SK-N-SH (cell line): ENCODE measurements around the gene TRNP1. TPM values are rescaled to one million over a fixed set of nuclear protein-coding genes. Genes with fewer than 3 reads are reported as not detected.

Experiments
- CTCF ChIA-PET: fragments of 300-600, 350-600 bp; formaldehyde crosslinking; extraction: SDS; loops from one replicate; lab custom pipeline; 2021; lab: Yijun Ruan, JAX
- POLR2A ChIA-PET: fragments of 350-600 bp; sonication (Branson Sonifier 250); formaldehyde crosslinking; extraction: SDS; loops from one replicate; lab custom pipeline; 2020; ENCODE audit warnings: antibody characterized with exemption, inconsistent platforms; lab: Yijun Ruan, JAX
- DNase-seq: peaks from one replicate; pipeline ENCODE4 v3.0.0; 2012
- H2AFZ ChIP-seq: fragments of 200-600 bp; sonication (generic); 2 replicates; pipeline ENCODE4 v1.8.1; 2016; ENCODE audit warnings: antibody characterized with exemption, mild to moderate bottlenecking, low read depth
- H3F3A ChIP-seq: fragments of 200-600 bp; sonication (generic); replicated peaks from 2 replicates; pipeline ENCODE3; 2016; ENCODE audit warnings: antibody characterized with exemption, mild to moderate bottlenecking; ENCODE audit not compliant: insufficient read depth
- H3K27ac ChIP-seq, 2 experiments: fragments of 200-500 bp in 1 of 2; fragments of 200-600 bp in 1 of 2; sonication (Bioruptor generic) in 1 of 2; sonication (generic), shearing (Covaris generic) in 1 of 2; 2 replicates each; pipeline versions ENCODE4 v1.5.1 to v1.6.1; 2014 to 2016; ENCODE audit warnings: low read depth in 2 of 2, inconsistent platforms in 1 of 2, low read length in 1 of 2, mild to moderate bottlenecking in 1 of 2, mixed read lengths in 1 of 2
- H3K27me3 ChIP-seq: fragments of 200-600 bp; sonication (generic), shearing (Covaris generic); 2 replicates; pipeline ENCODE4 v1.6.1; 2016; ENCODE audit warnings: mixed run types; ENCODE audit not compliant: insufficient read depth
- H3K36me3 ChIP-seq, 2 experiments: fragments of 200-500 bp in 1 of 2; fragments of 200-600 bp in 1 of 2; sonication (Bioruptor generic) in 1 of 2; sonication (generic) in 1 of 2; replicated peaks in 1 of 2; 2 replicates each; pipeline versions ENCODE3 to v1.5.1; 2014 to 2016; ENCODE audit warnings: low read length in 1 of 2, mild to moderate bottlenecking in 1 of 2; ENCODE audit not compliant: insufficient read depth in 2 of 2, control insufficient read depth in 1 of 2
- H3K4me1 ChIP-seq, 2 experiments: fragments of 200-500 bp in 1 of 2; fragments of 200-600 bp in 1 of 2; sonication (Bioruptor generic) in 1 of 2; sonication (generic), shearing (Covaris generic) in 1 of 2; 2 replicates each; pipeline versions ENCODE4 v1.5.1 to v1.6.1; 2014 to 2016; ENCODE audit warnings: low read depth in 1 of 2, low read length in 1 of 2, mixed run types in 1 of 2; ENCODE audit not compliant: insufficient read depth in 2 of 2, control insufficient read depth in 1 of 2
- H3K4me2 ChIP-seq: fragments of 200-600 bp; sonication (generic), shearing (Covaris generic); 2 replicates; pipeline ENCODE4 v1.6.1; 2017; ENCODE audit warnings: mixed run types
- H3K4me3 ChIP-seq, 2 experiments: fragments of 200-500 bp in 1 of 2; fragments of 200-600 bp in 1 of 2; sonication (Bioruptor generic) in 1 of 2; sonication (generic), shearing (Covaris generic) in 1 of 2; 2 replicates each; pipeline versions ENCODE4 v1.5.1 to v1.8.1; 2014 to 2016; ENCODE audit warnings: low read depth in 2 of 2, inconsistent platforms in 1 of 2, low read length in 1 of 2, mild to moderate bottlenecking in 1 of 2, mixed read lengths in 1 of 2, moderate library complexity in 1 of 2
- H3K79me2 ChIP-seq: fragments of 200-600 bp; sonication (generic); 2 replicates; pipeline ENCODE4 v1.8.1; 2017; ENCODE audit warnings: mild to moderate bottlenecking; ENCODE audit not compliant: insufficient read depth
- H3K9ac ChIP-seq: fragments of 200-600 bp; sonication (generic); 2 replicates; pipeline ENCODE4 v1.6.1; 2017; ENCODE audit warnings: mixed run types
- H3K9me2 ChIP-seq: fragments of 200-600 bp; sonication (generic); 2 replicates; pipeline ENCODE4 v1.6.1; 2017; ENCODE audit warnings: mixed run types
- H3K9me3 ChIP-seq: fragments of 200-600 bp; sonication (generic); 2 replicates; pipeline ENCODE4 v1.6.1; 2017; ENCODE audit warnings: mixed run types, mild to moderate bottlenecking, moderate library complexity
- H4K20me1 ChIP-seq: fragments of 200-600 bp; sonication (generic); 2 replicates; pipeline ENCODE4 v1.6.1; 2017; ENCODE audit warnings: mild to moderate bottlenecking, mixed run types; ENCODE audit not compliant: insufficient read depth
- EP300 ChIP-seq, 2 experiments: IDR thresholded peaks; 2 replicates each; pipeline versions ENCODE4 v1.4.0 to v1.6.1; 2012; ENCODE audit warnings: borderline replicate concordance in 1 of 2, low read depth in 1 of 2, low read length in 1 of 2
- EZH2phosphoT487 ChIP-seq: fragments of 200-600 bp; sonication (generic); IDR thresholded peaks from 2 replicates; pipeline ENCODE4 v1.6.1; 2017; ENCODE audit warnings: low read depth, mixed run types, mild to moderate bottlenecking, antibody characterized with exemption, moderate library complexity, borderline replicate concordance
- FOSL2 ChIP-seq: IDR thresholded peaks from 2 replicates; pipeline ENCODE4 v1.4.0; 2012; ENCODE audit warnings: low read depth, mild to moderate bottlenecking, moderate library complexity, borderline replicate concordance
- FOXM1 ChIP-seq: IDR thresholded peaks from 2 replicates; pipeline ENCODE4 v1.4.0; 2012; ENCODE audit warnings: low read depth, mild to moderate bottlenecking
- GABPA ChIP-seq: IDR thresholded peaks from 2 replicates; pipeline ENCODE4 v1.4.0; 2012; ENCODE audit warnings: low read depth, mild to moderate bottlenecking
- MXI1 ChIP-seq: IDR thresholded peaks from 2 replicates; pipeline ENCODE4 v1.6.1; 2012; ENCODE audit warnings: mild to moderate bottlenecking, low read depth, low read length, improper control_type of control experiment
- NRF1 ChIP-seq: IDR thresholded peaks from 2 replicates; pipeline ENCODE4 v1.6.1; 2012; ENCODE audit warnings: low read depth, mild to moderate bottlenecking, low read length
- SIN3A ChIP-seq: IDR thresholded peaks from 2 replicates; pipeline ENCODE4 v1.6.1; 2012; ENCODE audit warnings: low read depth, mild to moderate bottlenecking, low read length, moderate library complexity, borderline replicate concordance
- TAF1 ChIP-seq: IDR thresholded peaks from 2 replicates; pipeline ENCODE4 v1.6.1; 2012; ENCODE audit warnings: low read depth, mild to moderate bottlenecking, low read length, moderate library complexity, borderline replicate concordance
- TCF12 ChIP-seq: IDR thresholded peaks from 2 replicates; pipeline ENCODE4 v1.4.0; 2012
- TEAD4 ChIP-seq: IDR thresholded peaks from 2 replicates; pipeline ENCODE4 v1.4.0; 2012; ENCODE audit warnings: mild to moderate bottlenecking, borderline replicate concordance; ENCODE audit not compliant: insufficient read depth
- WGBS: methylation state at CpG from one replicate; pipeline ENCODE4 v1.1.6; 2017; ENCODE audit warnings: low lambda C conversion rate; 5-methylcytosine and 5-hydroxymethylcytosine counted together
- polyA plus RNA-seq, 3 experiments: library from polyadenylated mRNA; depleted of rRNA; stranded (reverse); fragments of >200 nt; gene quantifications; 2 replicates each; pipeline ENCODE4 v1.2.3, GENCODE V29; 2012
- TF ChIP-seq, protein P1 (sequence below): IDR thresholded peaks from 2 replicates; pipeline ENCODE4; 2012

TRNP1 gene
- polyA plus RNA-seq, 1 of the 3 experiments (the other 2 are of a cell fraction) = 8.8 TPM

GRCh38 chr1:27037518-27037917 lies 44.0 kb downstream of the TRNP1 start:
- peaks cover 0 to 2% of the 10 kb centered on the region in 2 experiments; a peak in 1 of 4 replicates for H3K4me1 ChIP-seq
- POLR2A ChIA-PET = no interaction called here
- CTCF ChIA-PET = interaction anchor here (1.2 to 38.3 kb wide), 5 partner anchors 7 to 258 kb away, joined by 3 to 1084 read pairs (median 11); no protein-coding TSS in a partner anchor

DNA sequence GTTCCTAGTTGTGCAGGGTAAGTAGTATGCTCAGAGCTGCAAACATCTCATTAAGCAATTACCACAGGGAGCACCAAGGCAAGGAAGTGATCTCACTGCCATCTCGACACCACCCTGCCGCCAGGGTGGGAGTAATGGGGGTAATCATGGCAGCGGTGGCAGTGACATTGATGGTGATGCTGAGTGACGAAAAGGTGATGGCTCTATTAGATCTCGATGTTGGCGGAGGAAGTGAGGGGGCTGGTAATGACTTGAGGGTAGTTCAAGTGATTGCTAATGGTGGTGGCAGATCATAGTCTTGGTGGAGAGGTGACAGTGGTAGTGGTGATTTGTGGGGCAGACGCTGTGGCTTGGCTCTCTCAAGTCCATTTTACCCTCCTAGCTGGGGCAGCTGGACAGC lies 44.5 kb downstream of the TRNP1 start:
- H3K27me3 ChIP-seq = no peaks in the 10 kb centered on the region
- CTCF ChIA-PET = interaction anchor here (1.2 to 38.3 kb wide), 5 partner anchors 7 to 258 kb away, joined by 3 to 1084 read pairs (median 11); no protein-coding TSS in a partner anchor
- WGBS = 72% methylated on average over 7 of the region's 7 CpGs
- H3K9me3 ChIP-seq = no peaks in the 10 kb centered on the region
- no peak overlapping the region for H3K4me3 ChIP-seq
- H3K79me2 ChIP-seq = no peaks in the 10 kb centered on the region
- peaks cover 0 to 2% of the 10 kb centered on the region in 2 experiments; a peak in 1 of 4 replicates for H3K4me1 ChIP-seq
- H4K20me1 ChIP-seq = no peaks in the 10 kb centered on the region
- no peak overlapping the region for H3K27ac ChIP-seq
- H3K4me2 ChIP-seq = no peak overlapping the region
- no peak overlapping the region for H2AFZ ChIP-seq
- H3K9me2 ChIP-seq = no peaks in the 10 kb centered on the region
- TF ChIP-seq, protein P1, sequence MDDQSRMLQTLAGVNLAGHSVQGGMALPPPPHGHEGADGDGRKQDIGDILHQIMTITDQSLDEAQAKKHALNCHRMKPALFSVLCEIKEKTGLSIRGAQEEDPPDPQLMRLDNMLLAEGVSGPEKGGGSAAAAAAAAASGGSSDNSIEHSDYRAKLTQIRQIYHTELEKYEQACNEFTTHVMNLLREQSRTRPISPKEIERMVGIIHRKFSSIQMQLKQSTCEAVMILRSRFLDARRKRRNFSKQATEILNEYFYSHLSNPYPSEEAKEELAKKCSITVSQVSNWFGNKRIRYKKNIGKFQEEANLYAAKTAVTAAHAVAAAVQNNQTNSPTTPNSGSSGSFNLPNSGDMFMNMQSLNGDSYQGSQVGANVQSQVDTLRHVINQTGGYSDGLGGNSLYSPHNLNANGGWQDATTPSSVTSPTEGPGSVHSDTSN = no peak
- TF ChIP-seq FOSL2 (no peak), GABPA (no peak), TAF1 (no peak), TEAD4 (no peak), MXI1 (no peak)
- no peak for DNase-seq
- no peaks in the 10 kb centered on the region for H3F3A ChIP-seq
- POLR2A ChIA-PET = no interaction called here
- no peak overlapping the region for H3K9ac ChIP-seq
- no peaks in the 10 kb centered on the region for H3K36me3 ChIP-seq

More at GRCh38 chr1:27037518-27037917, 44.0 kb downstream of the TRNP1 start:
- Histone ChIP-seq H3F3A (no peaks in the 10 kb centered on the region), H3K9me2 (no peaks in the 10 kb centered on the region), H3K4me3 (no peak overlapping the region), H3K27ac (no peak overlapping the region), H3K79me2 (no peaks in the 10 kb centered on the region), H4K20me1 (no peaks in the 10 kb centered on the region), H3K4me2 (no peak overlapping the region), H3K9me3 (no peaks in the 10 kb centered on the region), H3K27me3 (no peaks in the 10 kb centered on the region), H3K9ac (no peak overlapping the region), H2AFZ (no peak overlapping the region), H3K36me3 (no peaks in the 10 kb centered on the region)
- no peak for DNase-seq
- 52% methylated on average over 6 of the region's 10 CpGs for WGBS
- TF ChIP-seq SIN3A = no peak
- no peak for TF ChIP-seq FOSL2
- TF ChIP-seq EP300 (IDR thresholded peaks at IDR 0.05; ENCODE audit: borderline replicate concordance in 1 of 2, low read depth in 1 of 2, low read length in 1 of 2) = no peak
- no peak for TF ChIP-seq NRF1
- no peak for TF ChIP-seq EZH2phosphoT487
- no peak for TF ChIP-seq TCF12
- TF ChIP-seq FOXM1 = no peak
